Calu3 (cell line): ENCODE data around the gene CD109. TPM values are rescaled to one million over a fixed set of nuclear protein-coding genes. Genes with fewer than 3 reads are reported as not detected.
A peak's percentile ranks its signal among the peaks of the same experiment; 100 is the strongest.

Source experiments
- BruUV-seq: library from RNA; stranded (reverse); fragments of 400-500 nt; replicated peaks from 2 replicates; lab custom pipeline; 2021; lab: Mats Ljungman, UMichigan
- CTCF ChIA-PET: fragments of 300-600 bp; sonication (Branson Sonifier 250); formaldehyde crosslinking; loops from one replicate; lab custom pipeline; 2022; ENCODE audit warnings: antibody characterized with exemption; lab: Charles Lee
- DNase-seq: peaks from one replicate; pipeline ENCODE4 v3.0.0; 2022
- H3K27ac Mint-ChIP-seq: one replicate; pipeline ENCODE4 v1.8.0; 2022; ENCODE audit warnings: mixed read lengths; ENCODE audit not compliant: unreplicated experiment
- H3K27me3 Mint-ChIP-seq: one replicate; pipeline ENCODE4 v1.8.0; 2022; ENCODE audit warnings: mixed read lengths; ENCODE audit not compliant: unreplicated experiment
- H3K36me3 Mint-ChIP-seq: one replicate; pipeline ENCODE4 v1.8.0; 2022; ENCODE audit warnings: mild to moderate bottlenecking, moderate library complexity, mixed read lengths; ENCODE audit not compliant: insufficient read depth, unreplicated experiment
- H3K4me1 Mint-ChIP-seq: one replicate; pipeline ENCODE4 v1.8.0; 2022; ENCODE audit warnings: mild to moderate bottlenecking, low read depth, mixed read lengths; ENCODE audit not compliant: unreplicated experiment
- H3K4me3 Mint-ChIP-seq: one replicate; pipeline ENCODE4 v1.8.0; 2022; ENCODE audit warnings: mild to moderate bottlenecking, low read depth, moderate library complexity, mixed read lengths; ENCODE audit not compliant: unreplicated experiment
- H3K9me3 Mint-ChIP-seq: one replicate; pipeline ENCODE4 v1.8.0; 2022; ENCODE audit warnings: low read depth, mixed read lengths; ENCODE audit not compliant: unreplicated experiment
- intact Hi-C: fragments of 100-400 bp; cut with micrococcal nuclease; formaldehyde crosslinking; loops from one replicate; pipeline ENCODE4 v1.10.0; 2022; ENCODE audit not compliant: unreplicated experiment
- total RNA-seq: library from RNA; stranded (reverse); gene quantifications from 2 replicates; pipeline ENCODE4 v1.2.3, GENCODE V29; 2022
- TF ChIP-seq, protein P1 (sequence below): fragments of 200-600 bp; IDR thresholded peaks from one replicate; pipeline ENCODE4 v1.8.0; 2022; ENCODE audit warnings: antibody characterized with exemption; ENCODE audit not compliant: unreplicated experiment

The CD109 gene
- total RNA-seq, 1 experiment from 2014 or later = 3.6 TPM

DNA sequence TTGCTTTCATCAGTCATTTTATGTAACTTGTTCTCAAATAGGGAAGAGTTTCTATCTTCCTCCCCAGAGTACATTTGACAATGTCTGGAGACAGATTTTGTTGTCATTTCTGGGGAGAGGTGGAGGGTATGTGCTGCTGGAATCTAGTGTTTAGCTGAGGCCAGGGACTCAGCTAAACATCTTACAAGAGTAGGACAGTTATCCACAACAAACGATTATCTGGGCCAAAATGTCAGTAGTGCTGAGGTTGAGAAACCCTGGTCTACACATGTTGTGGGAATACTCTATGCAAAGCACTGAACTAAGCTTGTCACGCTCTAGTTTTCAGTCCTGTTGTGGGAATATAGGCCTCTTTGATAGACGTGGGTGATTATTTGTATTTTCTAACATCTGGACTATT lies 171.4 kb downstream of the CD109 start:
- Mint-ChIP-seq H3K27me3 (no peaks in the 10 kb centered on the region), H3K27ac (no peak overlapping the region), H3K9me3 (no peaks in the 10 kb centered on the region), H3K4me1 (peaks cover 8% of the 10 kb centered on the region), H3K4me3 (no peak overlapping the region), H3K36me3 (no peaks in the 10 kb centered on the region)
- TF ChIP-seq, protein P1, sequence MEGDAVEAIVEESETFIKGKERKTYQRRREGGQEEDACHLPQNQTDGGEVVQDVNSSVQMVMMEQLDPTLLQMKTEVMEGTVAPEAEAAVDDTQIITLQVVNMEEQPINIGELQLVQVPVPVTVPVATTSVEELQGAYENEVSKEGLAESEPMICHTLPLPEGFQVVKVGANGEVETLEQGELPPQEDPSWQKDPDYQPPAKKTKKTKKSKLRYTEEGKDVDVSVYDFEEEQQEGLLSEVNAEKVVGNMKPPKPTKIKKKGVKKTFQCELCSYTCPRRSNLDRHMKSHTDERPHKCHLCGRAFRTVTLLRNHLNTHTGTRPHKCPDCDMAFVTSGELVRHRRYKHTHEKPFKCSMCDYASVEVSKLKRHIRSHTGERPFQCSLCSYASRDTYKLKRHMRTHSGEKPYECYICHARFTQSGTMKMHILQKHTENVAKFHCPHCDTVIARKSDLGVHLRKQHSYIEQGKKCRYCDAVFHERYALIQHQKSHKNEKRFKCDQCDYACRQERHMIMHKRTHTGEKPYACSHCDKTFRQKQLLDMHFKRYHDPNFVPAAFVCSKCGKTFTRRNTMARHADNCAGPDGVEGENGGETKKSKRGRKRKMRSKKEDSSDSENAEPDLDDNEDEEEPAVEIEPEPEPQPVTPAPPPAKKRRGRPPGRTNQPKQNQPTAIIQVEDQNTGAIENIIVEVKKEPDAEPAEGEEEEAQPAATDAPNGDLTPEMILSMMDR = no peak
- intact Hi-C loops = no loop called here
- no TSS peak for BruUV-seq
- CTCF ChIA-PET = no interaction called here
- DNase-seq = no peak

DNA sequence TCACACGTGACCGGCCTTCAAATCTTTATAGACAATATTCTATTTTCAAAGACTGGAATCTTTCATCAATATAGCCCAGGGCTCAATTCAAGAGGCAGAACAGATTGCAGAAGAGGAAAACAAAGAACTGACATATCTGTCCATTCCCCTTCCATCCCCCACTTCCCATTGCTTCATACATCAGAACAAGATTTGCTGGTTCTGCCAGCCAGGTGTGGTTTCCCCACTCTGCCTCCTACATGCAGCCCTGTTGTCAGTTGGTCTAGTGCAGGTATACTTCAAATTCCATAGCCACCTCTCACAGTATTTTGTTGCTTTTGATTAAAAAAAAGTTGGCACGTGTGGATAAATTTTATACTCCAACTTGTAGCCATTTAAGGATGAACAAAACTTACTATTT lies 174.9 kb downstream of the CD109 start:
- no peaks in the 10 kb centered on the region for H3K36me3 Mint-ChIP-seq
- H3K27me3 Mint-ChIP-seq = no peaks in the 10 kb centered on the region
- no peak overlapping the region for H3K4me3 Mint-ChIP-seq
- DNase-seq = peak; percentile 73
- intact Hi-C loops = no loop called here
- H3K4me1 Mint-ChIP-seq = peaks cover 8% of the 10 kb centered on the region
- CTCF ChIA-PET = no interaction called here
- no TSS peak for BruUV-seq
- TF ChIP-seq, protein P1 = no peak
- H3K9me3 Mint-ChIP-seq = peaks cover 2% of the 10 kb centered on the region
- no peak overlapping the region for H3K27ac Mint-ChIP-seq

DNA sequence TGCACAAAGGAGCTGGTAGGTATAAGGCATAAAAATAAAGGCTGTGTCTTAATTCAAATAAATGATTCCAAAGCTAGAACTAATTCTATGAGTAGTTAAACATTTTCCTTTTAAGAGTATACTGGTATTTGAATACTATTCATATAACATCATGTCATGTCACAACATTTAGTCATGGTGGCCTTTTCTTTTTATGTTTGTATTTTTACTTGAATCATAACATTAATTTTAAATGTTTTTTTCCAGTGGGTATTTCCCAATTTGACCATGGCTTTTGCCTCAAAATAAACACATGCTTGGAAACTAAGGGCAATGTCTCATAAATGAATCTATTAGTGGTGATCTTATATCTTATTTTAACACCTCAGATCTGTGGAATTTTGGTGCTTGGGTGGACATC lies 177.1 kb downstream of the CD109 start:
- CTCF ChIA-PET = no interaction called here
- TF ChIP-seq, protein P1 = no peak
- DNase-seq = no peak
- no peaks in the 10 kb centered on the region for H3K36me3 Mint-ChIP-seq
- no peak overlapping the region for H3K27ac Mint-ChIP-seq
- intact Hi-C loops = no loop called here
- no peak overlapping the region for H3K4me3 Mint-ChIP-seq
- H3K4me1 Mint-ChIP-seq = peaks cover 8% of the 10 kb centered on the region
- no TSS peak for BruUV-seq
- H3K27me3 Mint-ChIP-seq = no peaks in the 10 kb centered on the region
- H3K9me3 Mint-ChIP-seq = peaks cover 2% of the 10 kb centered on the region

Other genes starting within 250 kb of the CD109 start
- 31.2 and 35.0 TPM in 2 replicates for gene CGAS, start 243.9 kb upstream of the CD109 start, total RNA-seq
- gene MTO1, start 234.5 kb upstream of the CD109 start, total RNA-seq = 31.6 and 35.6 TPM in 2 replicates
- gene EEF1A1, start 175.2 kb upstream of the CD109 start, total RNA-seq = 5,799 and 7,052 TPM in 2 replicates
- 20.7 and 21.3 TPM in 2 replicates for gene SLC17A5, start 42.2 kb upstream of the CD109 start, total RNA-seq